Thyroid gland (tissue), 4 donors: ENCODE measurements around the gene TEX2. TPM values are rescaled to one million over a fixed set of nuclear protein-coding genes. Genes with fewer than 3 reads are reported as not detected.

Experiments
- DNase-seq, 2 donors: peaks; one replicate each; pipeline ENCODE4 v3.0.0-alpha.2; 2019
- H3K27ac ChIP-seq, 3 donors: fragments of 200-600 bp; sonication (generic); 1 replicate in 2 of 3; 2 replicates in 1 of 3; pipeline ENCODE4 v1.5.1; 2016 to 2019; ENCODE audit warnings: mild to moderate bottlenecking in 1 of 3, moderate library complexity in 1 of 3
- H3K27me3 ChIP-seq: fragments of 200-600 bp; sonication (generic); one replicate; pipeline ENCODE4 v1.5.1; 2019
- H3K36me3 ChIP-seq, 2 donors: fragments of 200-600 bp; sonication (generic); one replicate each; pipeline ENCODE4 v1.5.1; 2016 to 2019
- H3K4me1 ChIP-seq, 2 donors: fragments of 200-600 bp; sonication (generic); one replicate each; pipeline ENCODE4 v1.5.1; 2017 to 2019
- H3K4me3 ChIP-seq, 3 donors: fragments of 200-600 bp; sonication (generic); replicated peaks in 1 of 3; 1 replicate in 2 of 3; 2 replicates in 1 of 3; pipeline ENCODE4 v1.5.1; 2016; ENCODE audit warnings: mild to moderate bottlenecking in 1 of 3
- H3K9me3 ChIP-seq: fragments of 200-600 bp; sonication (generic); one replicate; pipeline ENCODE4 v1.5.1; 2017
- POLR2A ChIP-seq, 2 donors: fragments of 450-650 bp; IDR thresholded peaks; one replicate each; pipeline ENCODE4 v1.6.1; 2017; ENCODE audit warnings: antibody characterized with exemption in 2 of 2, mild to moderate bottlenecking in 2 of 2, moderate library complexity in 1 of 2
- WGBS, 2 donors: methylation state at CpG; one replicate each; pipeline ENCODE4 v1.1.5; 2017; 5-methylcytosine and 5-hydroxymethylcytosine counted together
- intact Hi-C: fragments of 100-400 bp; cut with DNase I; formaldehyde crosslinking; loops from one replicate; pipeline ENCODE4 v1.15.1; 2023
- total RNA-seq, 4 donors: library from RNA; depleted of rRNA; stranded (reverse); fragments of >200 nt; gene quantifications; one replicate each; pipeline ENCODE4 v1.2.3, GENCODE V29; 2016
- TF ChIP-seq, protein P1 (sequence below), 6 experiments: fragments of 200-600 bp in 3 of 6; fragments of 450-650 bp in 3 of 6; sonication (generic) in 3 of 6; IDR thresholded peaks; one replicate each; pipeline ENCODE4 v1.5.1; 2016 to 2019; ENCODE audit warnings: antibody characterized with exemption in 6 of 6, mild to moderate bottlenecking in 2 of 6, inconsistent platforms in 1 of 6, moderate library complexity in 1 of 6

The TEX2 gene
- total RNA-seq, 4 donors from 2014 or later, result 63.9 to 101 (median 71.7) TPM

DNA sequence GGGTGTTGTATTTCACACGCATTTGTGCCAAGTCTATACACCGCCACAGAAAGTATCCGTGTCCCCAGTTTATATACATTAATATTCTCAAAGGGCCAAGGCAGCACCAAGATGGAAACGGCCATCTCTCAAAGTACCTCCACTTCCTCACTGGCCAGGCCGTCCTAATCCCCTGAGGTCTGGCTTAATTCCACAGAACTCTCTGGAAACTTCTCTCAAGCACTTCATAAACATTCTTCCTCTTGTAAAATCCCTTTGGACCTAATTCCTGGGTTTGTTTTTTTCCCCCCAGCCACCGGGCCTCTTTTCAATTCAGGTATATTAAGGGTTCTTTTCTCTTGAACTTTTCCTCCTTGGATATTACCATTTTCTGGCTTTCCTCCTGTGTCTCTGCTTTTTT, 128.1 kb downstream of the TEX2 start:
- H3K27ac ChIP-seq, result no peak overlapping the region
- TF ChIP-seq, protein P1, sequence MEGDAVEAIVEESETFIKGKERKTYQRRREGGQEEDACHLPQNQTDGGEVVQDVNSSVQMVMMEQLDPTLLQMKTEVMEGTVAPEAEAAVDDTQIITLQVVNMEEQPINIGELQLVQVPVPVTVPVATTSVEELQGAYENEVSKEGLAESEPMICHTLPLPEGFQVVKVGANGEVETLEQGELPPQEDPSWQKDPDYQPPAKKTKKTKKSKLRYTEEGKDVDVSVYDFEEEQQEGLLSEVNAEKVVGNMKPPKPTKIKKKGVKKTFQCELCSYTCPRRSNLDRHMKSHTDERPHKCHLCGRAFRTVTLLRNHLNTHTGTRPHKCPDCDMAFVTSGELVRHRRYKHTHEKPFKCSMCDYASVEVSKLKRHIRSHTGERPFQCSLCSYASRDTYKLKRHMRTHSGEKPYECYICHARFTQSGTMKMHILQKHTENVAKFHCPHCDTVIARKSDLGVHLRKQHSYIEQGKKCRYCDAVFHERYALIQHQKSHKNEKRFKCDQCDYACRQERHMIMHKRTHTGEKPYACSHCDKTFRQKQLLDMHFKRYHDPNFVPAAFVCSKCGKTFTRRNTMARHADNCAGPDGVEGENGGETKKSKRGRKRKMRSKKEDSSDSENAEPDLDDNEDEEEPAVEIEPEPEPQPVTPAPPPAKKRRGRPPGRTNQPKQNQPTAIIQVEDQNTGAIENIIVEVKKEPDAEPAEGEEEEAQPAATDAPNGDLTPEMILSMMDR (IDR thresholded peaks at IDR 0.05), result no peak
- intact Hi-C loops, result loop anchor here (5.0 to 10.0 kb wide), 2 partner anchors 110 to 223 kb away; partner anchors contain the start of genes CSHL1 and ICAM2
- 56 to 69% methylated on average over 6 of the region's 6 CpGs for WGBS, 2 donors
- H3K4me1 ChIP-seq, result peaks cover 0 to 5% of the 10 kb centered on the region in 2 donors
- no peaks in the 10 kb centered on the region for H3K9me3 ChIP-seq
- H3K27me3 ChIP-seq, result no peaks in the 10 kb centered on the region
- H3K4me3 ChIP-seq, result no peak overlapping the region
- H3K36me3 ChIP-seq, result no peaks in the 10 kb centered on the region
- DNase-seq, result no peak

DNA sequence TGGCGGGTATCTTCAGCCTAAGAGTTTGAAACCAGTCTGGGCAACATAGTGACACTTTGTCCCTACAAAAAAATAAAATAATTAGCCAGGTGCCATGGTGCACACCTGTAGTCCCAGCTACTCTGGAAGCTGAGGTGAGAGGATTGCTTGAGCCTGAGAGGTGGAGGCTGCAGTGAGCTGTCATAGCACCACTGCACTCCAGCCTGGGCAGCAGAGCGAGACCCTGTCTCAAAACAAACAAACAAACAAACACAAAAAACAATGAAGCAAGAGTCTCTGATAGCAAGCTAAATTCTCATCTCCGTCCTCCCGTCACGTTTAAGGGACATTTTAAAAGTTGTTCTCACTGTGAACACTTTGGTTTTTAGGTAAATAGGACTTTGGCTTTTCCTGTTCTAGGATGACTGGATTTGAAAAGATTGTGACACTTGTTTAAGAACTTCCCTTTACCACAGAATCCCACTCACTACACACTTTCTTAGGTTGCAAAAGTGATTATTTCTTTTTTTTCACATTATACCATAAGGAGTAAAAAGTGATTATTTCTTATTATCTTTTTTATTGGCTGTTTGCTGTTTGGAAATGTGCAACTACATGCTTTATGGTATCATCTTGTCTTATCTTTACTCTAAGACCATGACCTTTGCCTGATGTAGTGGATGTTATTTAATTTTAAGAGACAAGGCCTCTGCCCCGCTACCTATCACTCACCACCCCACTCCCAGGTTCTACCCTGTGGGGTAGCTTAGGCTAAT, 128.7 kb downstream of the TEX2 start:
- H3K4me1 ChIP-seq, result peaks cover 0 to 5% of the 10 kb centered on the region in 2 donors
- no peak overlapping the region for H3K4me3 ChIP-seq
- no peak for TF ChIP-seq POLR2A (IDR thresholded peaks at IDR 0.05)
- TF ChIP-seq, protein P1 (IDR thresholded peaks at IDR 0.05), result no peak
- intact Hi-C loops, result loop anchor here (5.0 to 10.0 kb wide), 2 partner anchors 110 to 222 kb away; partner anchors contain the start of genes CSHL1 and ICAM2
- H3K27ac ChIP-seq, result no peak overlapping the region
- 95 to 97% methylated on average over 6 of the region's 6 CpGs for WGBS, 2 donors
- H3K27me3 ChIP-seq, result no peaks in the 10 kb centered on the region
- H3K9me3 ChIP-seq, result no peaks in the 10 kb centered on the region
- DNase-seq, result no peak
- no peaks in the 10 kb centered on the region for H3K36me3 ChIP-seq

DNA sequence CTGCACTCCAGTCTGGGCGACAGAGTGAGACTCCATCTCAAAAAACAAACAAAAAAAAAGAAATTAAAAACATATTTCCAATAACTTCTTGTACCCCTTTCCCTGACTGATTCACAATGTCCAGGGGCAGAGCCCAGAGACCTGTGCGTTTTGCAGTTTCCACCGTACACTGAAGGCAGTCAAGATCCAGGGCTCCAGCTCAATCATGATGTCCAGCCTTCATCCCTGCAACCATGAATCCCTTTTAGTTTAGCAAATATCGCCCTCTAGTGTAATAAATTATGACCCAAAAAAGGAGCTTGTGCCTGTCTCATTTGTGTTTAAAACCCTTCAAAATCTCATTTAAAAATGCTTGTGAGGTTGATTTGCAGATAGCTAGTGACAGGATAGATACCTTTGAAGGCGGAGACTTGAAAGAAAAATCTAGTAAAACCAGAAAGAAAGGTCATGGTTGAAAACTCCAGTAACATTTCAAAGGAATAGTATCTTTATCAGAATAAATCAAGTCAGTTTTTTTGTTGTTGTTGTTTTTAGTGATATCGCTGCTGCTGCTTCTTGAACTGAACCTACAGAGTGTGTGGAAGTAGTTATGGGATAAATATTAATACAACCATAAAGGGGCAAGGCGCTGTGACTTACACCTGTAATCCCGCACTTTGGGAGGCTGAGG, 129.4 kb downstream of the TEX2 start:
- TF ChIP-seq POLR2A (IDR thresholded peaks at IDR 0.05), result no peak
- TF ChIP-seq, protein P1 (IDR thresholded peaks at IDR 0.05), result peak in 5 of 6 experiments; percentile 35 to 84 (median 74)
- WGBS, 2 donors, result 41 to 44% methylated on average over 8 of the region's 8 CpGs
- DNase-seq, result peak; percentile 26 to 32

DNA sequence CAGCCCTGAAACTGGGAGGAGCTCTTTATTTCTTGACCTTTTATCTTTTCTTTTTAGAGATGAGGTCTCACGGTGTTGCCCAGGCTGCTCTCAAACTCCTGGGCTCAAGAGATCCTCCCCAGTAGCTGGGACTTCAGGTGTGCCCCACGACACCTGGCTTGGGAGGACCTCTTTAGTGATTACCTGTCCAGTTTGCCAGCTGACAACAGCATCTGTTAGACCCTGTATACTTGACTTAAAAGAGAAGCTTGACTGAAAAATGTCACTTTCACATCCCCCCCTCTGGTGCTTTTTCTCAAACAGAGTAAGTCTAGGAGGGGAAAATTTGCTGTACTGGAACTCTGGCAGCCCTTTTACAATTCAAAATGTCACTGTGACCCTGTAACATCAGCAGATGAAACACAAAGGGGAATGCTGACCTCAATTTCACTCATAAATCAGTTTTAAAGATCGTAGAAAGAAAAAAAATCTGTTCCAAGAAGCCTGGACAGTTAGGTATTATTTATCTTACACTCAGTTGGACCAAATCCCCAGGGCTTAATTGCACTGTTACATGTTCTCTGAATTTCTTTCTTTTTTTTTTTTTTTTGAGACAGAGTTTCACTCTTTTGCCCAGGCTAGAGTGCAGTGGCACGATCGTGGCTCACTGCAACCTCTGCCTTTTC, 131.3 kb downstream of the TEX2 start:
- intact Hi-C loops, result loop anchor here (2.0 to 10.0 kb wide), 3 partner anchors 69 to 219 kb away; partner anchors contain the start of genes CSHL1 and ICAM2
- TF ChIP-seq, protein P1 (IDR thresholded peaks at IDR 0.05), result no peak
- no peak for TF ChIP-seq POLR2A (IDR thresholded peaks at IDR 0.05)
- Histone ChIP-seq H3K4me1 (peaks cover 8 to 23% of the 10 kb centered on the region in 2 donors), H3K27ac (peak overlapping the region in 1 of 3 donors; percentile 98), H3K27me3 (no peaks in the 10 kb centered on the region), H3K36me3 (no peaks in the 10 kb centered on the region), H3K4me3 (no peak overlapping the region), H3K9me3 (no peaks in the 10 kb centered on the region)
- 90 to 94% methylated on average over 5 of the region's 5 CpGs for WGBS, 2 donors
- DNase-seq, result no peak

More for the DNA sequence above, 129.4 kb downstream of the TEX2 start:
- H3K9me3 ChIP-seq, result no peaks in the 10 kb centered on the region
- peaks cover 2 to 9% of the 10 kb centered on the region in 2 donors for H3K4me1 ChIP-seq
- intact Hi-C loops, result loop anchor here (5.0 to 10.0 kb wide), 2 partner anchors 109 to 221 kb away; partner anchors contain the start of genes CSHL1 and ICAM2
- H3K27me3 ChIP-seq, result no peaks in the 10 kb centered on the region
- H3K4me3 ChIP-seq, result no peak overlapping the region
- no peaks in the 10 kb centered on the region for H3K36me3 ChIP-seq
- H3K27ac ChIP-seq, result no peak overlapping the region
